Memory B cell (primary cell): ENCODE measurements around the gene KCNMB4.
"Not testable (repeated sequence)": the region's sequence is repeated elsewhere in the genome, so short reads cannot be mapped to it uniquely, and the experiment has no call there.

Source experiments
- ATAC-seq: fragments of 150-1000 bp; cut with Tn5 transposase; 2 replicates; pipeline ENCODE4 v1.10.0; 2021; ENCODE audit warnings: low read depth, mild to moderate bottlenecking, moderate library complexity
- DNase-seq, 2 donors: peaks; one replicate each; pipeline ENCODE4 v3.0.0; 2022; ENCODE audit warnings: low spot score in 2 of 2
- H3K27ac Mint-ChIP-seq: one replicate; pipeline ENCODE4 v1.8.0; 2022; ENCODE audit warnings: mild to moderate bottlenecking, moderate library complexity, mixed read lengths
- H3K27me3 Mint-ChIP-seq: one replicate; pipeline ENCODE4 v1.8.0; 2022; ENCODE audit warnings: mixed read lengths
- H3K36me3 Mint-ChIP-seq: one replicate; pipeline ENCODE4 v1.8.0; 2022; ENCODE audit warnings: mild to moderate bottlenecking, mixed read lengths
- H3K4me1 Mint-ChIP-seq: one replicate; pipeline ENCODE4 v1.8.0; 2022; ENCODE audit warnings: mixed read lengths
- H3K4me3 Mint-ChIP-seq: one replicate; pipeline ENCODE4 v1.8.0; 2022; ENCODE audit warnings: mild to moderate bottlenecking, moderate library complexity, mixed read lengths
- H3K9me3 Mint-ChIP-seq: one replicate; pipeline ENCODE4 v1.8.0; 2022; ENCODE audit warnings: mixed read lengths

The KCNMB4 gene

DNA sequence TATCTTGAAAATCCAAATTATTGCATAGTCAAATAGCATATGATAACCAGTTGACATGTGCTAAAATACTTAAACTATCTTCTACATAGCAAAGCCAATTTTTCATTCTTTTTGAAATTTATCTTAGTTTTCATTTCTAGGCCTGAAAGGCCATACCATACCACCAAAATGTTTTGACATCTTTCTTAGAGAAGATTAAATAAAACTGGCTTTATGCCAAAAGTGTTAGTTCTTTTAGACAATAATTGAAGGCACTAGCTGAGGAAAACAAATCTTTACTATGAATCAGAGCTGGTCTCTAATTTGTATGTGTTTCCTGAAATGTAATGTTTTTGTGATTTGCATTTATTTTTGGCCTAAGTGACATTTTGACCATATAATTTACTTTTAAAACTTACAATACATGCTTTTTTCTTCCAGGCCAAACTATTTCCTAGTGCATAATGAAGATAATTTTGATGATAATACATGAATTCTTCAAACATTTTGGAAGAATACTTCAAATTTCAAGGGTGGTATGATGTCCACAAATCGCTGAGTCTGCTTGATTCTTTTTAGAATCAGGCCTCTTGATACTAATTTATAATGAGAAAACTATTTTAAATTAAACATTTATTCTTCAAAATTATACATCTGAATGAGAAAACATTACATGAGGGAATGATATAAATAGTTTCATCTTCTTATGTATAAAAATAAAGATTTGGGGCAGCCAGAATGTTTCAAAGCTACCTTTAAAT, 6.5 kb upstream of the KCNMB4 start:
- no peaks in the 10 kb centered on the region for H3K36me3 Mint-ChIP-seq
- H3K9me3 Mint-ChIP-seq = no peaks in the 10 kb centered on the region
- DNase-seq = no peak
- H3K27me3 Mint-ChIP-seq = no peaks in the 10 kb centered on the region
- H3K4me3 Mint-ChIP-seq = no peak overlapping the region
- no peak for ATAC-seq
- no peak overlapping the region for H3K27ac Mint-ChIP-seq
- H3K4me1 Mint-ChIP-seq = no peaks in the 10 kb centered on the region

DNA sequence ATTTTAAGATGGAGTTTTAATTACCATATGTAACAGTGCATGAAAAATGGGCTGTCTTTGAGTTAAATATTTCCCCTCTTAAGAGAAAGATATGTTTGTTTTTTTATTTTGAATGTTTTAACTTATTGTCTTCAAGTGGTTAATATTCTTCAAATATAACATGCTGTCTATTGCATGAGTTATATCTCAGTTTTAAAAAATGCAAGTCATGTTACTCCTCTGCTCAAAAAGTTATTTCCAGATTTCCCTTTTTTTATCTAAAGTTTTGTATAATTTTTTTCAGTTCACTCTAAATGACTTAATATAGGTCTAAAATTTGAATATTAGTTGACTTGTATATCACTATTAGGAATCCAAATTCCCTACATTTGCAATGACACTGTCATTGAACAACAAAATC, 5.9 kb upstream of the KCNMB4 start:
- H3K27ac Mint-ChIP-seq = no peak overlapping the region
- no peak for ATAC-seq
- H3K36me3 Mint-ChIP-seq = no peaks in the 10 kb centered on the region
- no peak overlapping the region for H3K4me3 Mint-ChIP-seq
- H3K27me3 Mint-ChIP-seq = no peaks in the 10 kb centered on the region
- H3K9me3 Mint-ChIP-seq = no peaks in the 10 kb centered on the region
- no peaks in the 10 kb centered on the region for H3K4me1 Mint-ChIP-seq
- no peak for DNase-seq

DNA sequence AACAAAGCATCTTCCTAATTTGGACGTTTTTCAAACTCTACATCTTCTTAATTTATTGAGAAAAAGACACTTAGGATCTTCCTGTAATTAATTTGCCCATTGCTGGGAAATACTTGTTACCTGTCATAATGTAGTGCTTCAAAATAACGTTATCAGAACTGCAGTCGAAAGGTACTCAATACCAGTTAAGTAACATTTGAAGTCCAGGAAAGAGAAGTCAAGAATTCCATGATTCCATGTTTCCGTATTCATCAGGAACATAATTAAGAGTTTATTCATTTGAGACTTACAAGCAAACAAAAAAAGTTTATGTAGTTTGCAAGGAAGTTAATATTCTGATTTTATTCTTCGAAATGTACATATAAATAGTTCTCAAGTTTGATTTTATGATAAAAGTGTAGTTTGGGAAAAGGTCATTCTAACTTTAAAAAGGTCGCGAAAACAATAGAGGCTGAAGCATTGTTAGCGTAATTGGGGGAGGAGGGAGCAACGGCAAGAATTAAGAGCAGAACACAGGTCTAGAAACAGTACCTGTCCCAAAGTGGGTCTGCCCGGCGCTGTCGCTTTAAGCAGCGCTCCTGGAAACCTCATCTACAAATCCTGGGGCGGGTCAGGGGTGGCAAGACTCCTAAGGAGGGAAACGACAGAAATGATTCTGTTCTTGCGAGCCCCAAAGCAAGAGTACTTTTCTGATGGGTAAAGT, 1.2 kb upstream of the KCNMB4 start:
- Mint-ChIP-seq H3K4me3 (peak overlapping the region; percentile 92), H3K36me3 (no peaks in the 10 kb centered on the region), H3K27me3 (no peaks in the 10 kb centered on the region), H3K27ac (no peak overlapping the region), H3K4me1 (peaks cover 3% of the 10 kb centered on the region), H3K9me3 (no peaks in the 10 kb centered on the region)
- no peak for ATAC-seq
- DNase-seq = no peak

DNA sequence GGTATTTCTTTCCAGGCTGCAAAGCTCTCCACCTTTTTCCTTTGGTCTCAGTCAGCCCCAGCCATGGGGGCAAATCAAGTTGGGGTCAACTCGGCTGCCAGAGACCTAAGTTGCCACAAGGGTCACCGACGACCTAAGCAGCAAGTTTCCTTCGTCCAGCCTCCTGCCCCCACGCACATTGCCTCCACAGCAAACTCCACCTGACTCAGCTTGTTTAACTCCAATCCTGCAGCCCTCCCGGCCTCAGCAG, 767 bp upstream of the KCNMB4 start:
- DNase-seq (no peak), ATAC-seq (no peak)
- no peak overlapping the region for H3K27ac Mint-ChIP-seq
- H3K4me3 Mint-ChIP-seq = peak overlapping the region; percentile 92
- peaks cover 3% of the 10 kb centered on the region for H3K4me1 Mint-ChIP-seq
- H3K9me3 Mint-ChIP-seq = no peaks in the 10 kb centered on the region
- no peaks in the 10 kb centered on the region for H3K36me3 Mint-ChIP-seq
- H3K27me3 Mint-ChIP-seq = no peaks in the 10 kb centered on the region

DNA sequence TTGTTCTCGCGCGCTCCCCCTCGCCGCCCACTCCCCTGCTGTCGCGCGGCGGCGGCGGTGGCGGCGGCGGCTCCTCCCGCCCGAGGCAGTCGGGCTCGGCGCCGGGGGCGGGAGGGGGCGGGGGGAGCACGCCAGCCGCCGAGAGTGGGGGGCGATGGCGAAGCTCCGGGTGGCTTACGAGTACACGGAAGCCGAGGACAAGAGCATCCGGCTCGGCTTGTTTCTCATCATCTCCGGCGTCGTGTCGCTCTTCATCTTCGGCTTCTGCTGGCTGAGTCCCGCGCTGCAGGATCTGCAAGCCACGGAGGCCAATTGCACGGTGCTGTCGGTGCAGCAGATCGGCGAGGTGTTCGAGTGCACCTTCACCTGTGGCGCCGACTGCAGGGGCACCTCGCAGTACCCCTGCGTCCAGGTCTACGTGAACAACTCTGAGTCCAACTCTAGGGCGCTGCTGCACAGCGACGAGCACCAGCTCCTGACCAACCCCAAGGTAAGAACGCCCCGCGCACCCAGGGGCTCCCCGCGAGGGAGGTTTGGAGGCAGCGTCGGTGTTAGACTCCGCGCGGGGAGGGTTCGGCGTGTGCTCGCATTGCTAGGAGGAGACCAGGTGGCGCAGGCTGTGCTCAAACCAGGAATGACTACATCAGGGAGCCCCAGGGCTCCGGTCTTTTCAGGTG, 629 bp downstream of the KCNMB4 start:
- peak overlapping the region; percentile 75 for H3K27ac Mint-ChIP-seq

DNA sequence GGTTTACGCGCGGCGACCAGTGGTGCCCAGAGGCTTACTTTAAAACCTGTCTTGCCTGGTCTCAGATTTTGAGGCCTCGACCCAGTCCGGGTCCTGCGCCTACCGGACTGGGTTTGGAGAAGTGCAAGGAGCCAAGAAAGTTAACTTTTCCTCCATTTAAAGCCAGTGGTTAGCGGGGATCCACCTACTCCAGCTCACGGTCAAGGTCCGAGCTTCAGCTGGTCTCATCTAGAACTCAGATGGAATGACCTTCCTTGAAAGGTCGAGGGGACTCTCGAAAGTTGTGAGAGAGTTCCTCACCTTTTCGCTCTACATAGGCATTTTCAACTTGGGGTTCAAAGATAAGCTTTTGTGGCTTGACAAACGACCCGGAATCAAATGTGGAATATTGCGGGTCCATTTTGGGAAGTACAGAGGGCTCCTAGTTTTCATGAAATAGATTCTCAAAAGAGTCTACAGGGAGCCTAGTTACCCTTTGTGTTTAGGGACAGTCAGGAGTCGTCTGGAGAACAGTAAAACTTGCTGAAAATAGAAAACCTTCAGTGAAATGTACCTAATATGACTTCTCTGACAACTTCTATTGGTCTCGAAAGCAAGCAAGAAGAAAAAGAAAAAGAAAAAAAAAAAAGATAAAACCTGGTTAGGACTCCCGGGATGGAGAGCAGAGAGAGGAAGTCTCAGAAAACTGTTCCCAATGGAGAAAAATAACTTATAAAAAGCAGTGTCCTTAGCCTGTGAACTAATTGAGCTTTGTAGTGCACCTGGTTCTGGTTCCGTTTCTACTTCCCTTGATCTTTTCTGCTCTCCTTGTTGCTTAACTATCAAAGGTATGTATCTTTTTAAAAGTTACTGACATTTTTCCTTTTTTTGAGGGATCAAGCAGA, 1.4 kb downstream of the KCNMB4 start:
- Mint-ChIP-seq H3K27ac (peak overlapping the region; percentile 75), H3K4me1 (peaks cover 3% of the 10 kb centered on the region), H3K27me3 (no peaks in the 10 kb centered on the region), H3K9me3 (no peaks in the 10 kb centered on the region), H3K4me3 (peak overlapping the region; percentile 92), H3K36me3 (peaks cover 1% of the 10 kb centered on the region)
- ATAC-seq (no peak), DNase-seq (no peak)

More for the DNA sequence above, 629 bp downstream of the KCNMB4 start:
- Mint-ChIP-seq H3K9me3 (no peaks in the 10 kb centered on the region), H3K36me3 (no peaks in the 10 kb centered on the region), H3K4me1 (peaks cover 3% of the 10 kb centered on the region), H3K4me3 (peak overlapping the region; percentile 92), H3K27me3 (no peaks in the 10 kb centered on the region)
- ATAC-seq (peak; percentile 55), DNase-seq (peak; percentile 37 to 61)

DNA sequence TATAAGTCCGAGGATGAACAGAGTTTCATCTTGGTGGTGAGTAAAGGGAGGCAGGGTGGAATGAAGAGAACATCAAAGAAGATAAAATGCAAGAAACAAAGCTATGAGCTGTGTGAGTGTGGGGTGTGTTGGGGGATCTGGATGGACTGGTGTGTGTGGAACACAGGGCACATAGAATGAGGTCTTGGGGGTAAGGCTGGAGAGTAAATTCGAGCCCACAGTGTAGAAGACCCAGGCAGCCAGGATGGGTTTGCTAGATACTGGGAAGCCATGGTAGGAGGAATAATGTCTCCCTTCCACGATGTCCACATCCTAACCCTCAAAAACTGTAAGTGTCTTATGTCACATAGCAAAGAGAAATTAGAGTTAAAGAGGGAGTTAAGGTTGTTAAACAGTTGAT, 6.8 kb downstream of the KCNMB4 start:
- H3K27ac Mint-ChIP-seq = no peak overlapping the region
- H3K4me3 Mint-ChIP-seq = no peak overlapping the region
- H3K4me1 Mint-ChIP-seq = no peaks in the 10 kb centered on the region
- no peaks in the 10 kb centered on the region for H3K9me3 Mint-ChIP-seq
- H3K36me3 Mint-ChIP-seq = peaks cover 1% of the 10 kb centered on the region
- ATAC-seq = no peak
- no peaks in the 10 kb centered on the region for H3K27me3 Mint-ChIP-seq
- DNase-seq = no peak

DNA sequence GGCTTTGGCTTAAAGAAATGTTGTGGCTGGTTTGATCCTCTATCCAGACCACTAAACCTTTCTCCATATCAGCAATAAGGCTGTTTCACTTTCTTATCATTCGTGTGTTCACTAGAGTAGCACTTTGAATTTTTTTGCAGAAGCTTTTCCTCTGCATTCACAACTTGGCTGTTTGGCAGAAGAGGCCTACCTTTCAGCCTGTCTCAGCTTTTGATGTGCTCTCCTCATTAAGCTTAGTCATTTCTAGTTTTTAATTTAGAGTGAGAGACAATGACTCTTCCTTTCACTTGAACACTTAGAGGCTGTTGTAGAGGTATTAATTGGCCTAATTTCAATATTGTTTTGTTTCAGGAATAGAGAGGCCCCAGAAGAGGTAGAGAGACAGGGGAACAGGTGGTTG, 13.8 kb downstream of the KCNMB4 start:
- Mint-ChIP-seq H3K4me3 (no peak overlapping the region), H3K9me3 (peaks cover 6% of the 10 kb centered on the region), H3K27me3 (no peaks in the 10 kb centered on the region), H3K36me3 (peaks cover 6% of the 10 kb centered on the region), H3K27ac (no peak overlapping the region), H3K4me1 (no peaks in the 10 kb centered on the region)
- no peak for ATAC-seq
- DNase-seq = no peak

DNA sequence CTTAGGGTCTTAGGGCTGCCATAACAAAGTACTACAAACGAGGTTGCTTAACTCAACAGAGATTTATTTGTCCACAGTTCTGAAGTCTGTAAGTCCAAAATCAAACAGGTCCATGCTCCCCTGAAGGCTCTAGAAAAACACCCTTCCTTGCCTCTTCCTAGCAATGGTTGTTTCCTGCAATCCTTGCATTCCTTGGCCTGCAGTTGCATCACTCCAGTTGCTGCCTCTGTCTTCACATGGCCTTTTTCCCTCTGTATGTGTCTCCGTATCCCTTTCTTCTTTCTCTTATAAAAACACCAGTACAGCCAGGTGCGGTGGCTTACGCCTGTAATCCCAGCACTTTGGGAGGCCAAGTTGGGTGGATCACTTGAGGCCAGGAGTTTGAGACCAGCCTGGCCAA, 17.4 kb downstream of the KCNMB4 start:
- Mint-ChIP-seq H3K4me1 (no peaks in the 10 kb centered on the region), H3K4me3 (no peak overlapping the region), H3K27me3 (no peaks in the 10 kb centered on the region), H3K36me3 (peaks cover 4% of the 10 kb centered on the region), H3K9me3 (peaks cover 4% of the 10 kb centered on the region), H3K27ac (no peak overlapping the region)
- no peak for ATAC-seq
- no peak for DNase-seq

DNA sequence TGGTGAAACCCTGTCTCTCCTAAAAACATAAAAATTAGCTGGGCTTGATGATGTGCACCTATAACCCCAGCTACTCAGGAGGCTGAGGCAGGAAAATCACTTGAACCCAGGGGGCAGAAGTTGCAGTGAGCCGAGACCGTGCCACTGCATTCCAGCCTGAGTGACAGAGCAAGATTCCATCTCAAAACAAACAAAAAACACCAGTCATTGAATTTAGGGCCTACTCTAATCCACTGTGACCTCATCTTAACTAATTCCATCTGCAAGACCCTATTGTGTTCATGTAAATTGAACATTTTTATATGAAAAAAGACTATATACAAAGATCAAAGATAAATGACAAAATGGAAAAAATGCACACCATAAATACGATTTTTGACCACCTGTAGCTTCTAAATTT, 17.8 kb downstream of the KCNMB4 start:
- H3K4me1 Mint-ChIP-seq = no peaks in the 10 kb centered on the region
- no peak for ATAC-seq
- DNase-seq = no peak
- H3K36me3 Mint-ChIP-seq = peaks cover 4% of the 10 kb centered on the region
- H3K27me3 Mint-ChIP-seq = no peaks in the 10 kb centered on the region
- no peak overlapping the region for H3K4me3 Mint-ChIP-seq
- peaks cover 4% of the 10 kb centered on the region for H3K9me3 Mint-ChIP-seq
- H3K27ac Mint-ChIP-seq = no peak overlapping the region

DNA sequence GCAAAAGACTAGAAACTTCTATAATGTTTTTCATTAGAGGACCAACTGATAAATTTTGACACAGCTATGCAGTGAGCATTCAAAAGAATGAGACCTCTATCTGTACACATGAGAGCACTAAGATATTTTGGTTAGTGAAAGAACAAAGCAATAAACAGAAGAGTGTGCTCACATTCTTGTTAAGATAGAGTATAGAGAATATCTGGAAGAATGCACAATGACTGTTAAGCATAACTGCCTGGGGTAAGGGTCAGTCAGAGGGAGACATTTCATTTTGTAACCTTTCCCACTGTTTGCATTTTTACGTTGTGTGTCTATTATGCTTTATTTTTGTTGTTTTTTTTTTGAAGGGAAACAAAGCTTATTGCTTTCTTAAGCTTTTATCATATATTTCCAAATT, 20.7 kb downstream of the KCNMB4 start:
- DNase-seq = no peak
- Mint-ChIP-seq H3K27ac (no peak overlapping the region), H3K4me3 (no peak overlapping the region), H3K9me3 (peaks cover 3% of the 10 kb centered on the region), H3K36me3 (no peaks in the 10 kb centered on the region), H3K4me1 (no peaks in the 10 kb centered on the region), H3K27me3 (no peaks in the 10 kb centered on the region)
- no peak for ATAC-seq

DNA sequence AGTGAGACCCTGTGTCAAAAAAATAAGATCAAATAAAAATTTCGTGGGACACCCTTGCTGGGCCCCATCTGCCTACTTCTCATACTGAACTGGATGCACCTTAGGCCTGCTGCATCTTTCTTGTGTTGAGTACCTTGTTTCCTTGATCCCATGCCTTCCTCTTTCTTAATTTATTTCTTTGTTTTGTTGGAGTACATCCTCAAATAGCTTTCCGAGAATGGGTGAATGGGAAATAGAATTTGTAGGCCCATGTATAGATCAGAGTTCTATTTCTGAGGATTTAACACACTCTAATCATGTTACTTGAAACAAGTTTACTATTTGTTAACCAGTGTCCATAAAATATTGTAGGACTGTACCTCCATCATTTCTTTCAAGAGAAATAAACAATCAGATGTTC, 23.6 kb downstream of the KCNMB4 start:
- Mint-ChIP-seq H3K27ac (no peak overlapping the region), H3K4me3 (no peak overlapping the region), H3K36me3 (no peaks in the 10 kb centered on the region), H3K4me1 (no peaks in the 10 kb centered on the region), H3K27me3 (no peaks in the 10 kb centered on the region), H3K9me3 (peaks cover 3% of the 10 kb centered on the region)
- DNase-seq = no peak
- no peak for ATAC-seq

DNA sequence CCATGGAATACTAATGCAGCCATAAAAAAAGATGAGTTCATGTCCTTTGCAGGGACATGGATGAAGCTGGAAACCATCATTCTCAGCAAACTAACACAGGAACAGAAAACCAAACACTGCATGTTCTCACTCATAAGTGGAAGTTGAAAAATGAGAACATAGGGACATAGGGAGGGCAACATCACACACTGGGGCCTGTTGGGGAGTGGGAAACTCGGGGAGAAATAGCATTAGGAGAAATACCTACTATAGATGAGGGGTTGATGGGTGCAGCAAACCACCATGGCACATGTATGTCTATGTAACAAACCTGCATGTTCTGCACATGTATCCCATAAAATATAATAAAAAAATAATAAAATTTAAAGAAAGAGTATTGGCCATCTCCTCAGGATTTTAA, 26.5 kb downstream of the KCNMB4 start:
- not testable (repeated sequence) for ATAC-seq, H3K9me3 Mint-ChIP-seq, H3K27ac Mint-ChIP-seq

More for the DNA sequence above, 26.5 kb downstream of the KCNMB4 start:
- not testable (repeated sequence) for H3K27me3 Mint-ChIP-seq, H3K4me3 Mint-ChIP-seq, DNase-seq, H3K4me1 Mint-ChIP-seq, H3K36me3 Mint-ChIP-seq
